ENCODE results near the gene COL12A1.

COL12A1 gene

DNA sequence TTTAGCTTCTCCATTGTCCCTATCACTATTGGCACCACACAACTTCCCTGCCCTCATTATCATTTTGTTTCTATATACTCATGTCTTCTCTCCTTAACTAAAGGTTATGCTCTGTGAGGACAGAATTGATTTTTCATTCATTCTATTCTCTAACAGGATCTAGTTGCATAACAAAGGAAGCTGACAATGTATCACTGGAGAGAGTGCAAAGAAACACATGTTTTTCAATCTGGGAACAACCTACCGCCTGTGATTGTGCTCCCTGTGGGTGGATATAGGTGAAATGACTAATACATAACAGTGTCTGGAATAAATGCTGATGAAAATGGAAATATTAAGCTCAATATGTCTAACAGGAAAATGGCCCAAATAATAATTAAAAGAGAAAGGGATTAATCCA, 56.6 kb downstream of the COL12A1 start:
- Histone ChIP-seq H3K4me1 (ENCODE audit: control insufficient read depth, insufficient read depth, low read depth, low read length) (no peaks in the 10 kb centered on the region), H3K18ac (ENCODE audit: low read depth in 1 of 2, low read length in 2 of 2) (no peak overlapping the region), H3K9ac (ENCODE audit: low read length) (no peak overlapping the region), H2AFZ (ENCODE audit: low read depth, low read length) (no peak overlapping the region), H3K9me3 (ENCODE audit: control insufficient read depth, low read length) (no peaks in the 10 kb centered on the region), H3K27ac (ENCODE audit: low read length, poor library complexity, severe bottlenecking) (no peak overlapping the region), H2AK5ac (ENCODE audit: low read length, severe bottlenecking) (no peak overlapping the region), H2BK5ac (ENCODE audit: low read depth, low read length, poor library complexity, severe bottlenecking) (no peak overlapping the region), H3K23ac (ENCODE audit: low read length in 2 of 2) (no peak overlapping the region), H3K4ac (ENCODE audit: low read depth in 1 of 2, low read length in 2 of 2) (no peak overlapping the region), H2BK15ac (ENCODE audit: low read depth, poor library complexity, severe bottlenecking) (no peak overlapping the region), H3K36me3 (ENCODE audit: control insufficient read depth in 1 of 2, insufficient read depth in 2 of 2, low read depth in 1 of 2, low read length in 2 of 2) (peaks cover 11 to 47% of the 10 kb centered on the region in 2 experiments), H3K79me1 (replicated peaks; ENCODE audit: low read length, poor library complexity, severe bottlenecking) (peaks cover 7% of the 10 kb centered on the region), H2BK12ac (ENCODE audit: low read length in 2 of 2) (no peak overlapping the region), H3K14ac (ENCODE audit: low read length in 2 of 2) (no peak overlapping the region), H3K27me3 (ENCODE audit: control insufficient read depth in 1 of 2, insufficient read depth in 1 of 2, low read length in 2 of 2) (no peaks in the 10 kb centered on the region), H3K4me2 (ENCODE audit: low read length, poor library complexity, severe bottlenecking) (no peak overlapping the region), H4K8ac (ENCODE audit: low read length) (no peak overlapping the region), H2BK120ac (ENCODE audit: low read depth, low read length) (no peak overlapping the region), H3K4me3 (ENCODE audit: insufficient read depth in 1 of 2, low read depth in 1 of 2, low read length in 2 of 2) (no peak overlapping the region), H4K91ac (ENCODE audit: low read length) (no peak overlapping the region)
- no peak for DNase-seq
- WGBS = 100% methylated on average over 1 of the region's 1 CpG

DNA sequence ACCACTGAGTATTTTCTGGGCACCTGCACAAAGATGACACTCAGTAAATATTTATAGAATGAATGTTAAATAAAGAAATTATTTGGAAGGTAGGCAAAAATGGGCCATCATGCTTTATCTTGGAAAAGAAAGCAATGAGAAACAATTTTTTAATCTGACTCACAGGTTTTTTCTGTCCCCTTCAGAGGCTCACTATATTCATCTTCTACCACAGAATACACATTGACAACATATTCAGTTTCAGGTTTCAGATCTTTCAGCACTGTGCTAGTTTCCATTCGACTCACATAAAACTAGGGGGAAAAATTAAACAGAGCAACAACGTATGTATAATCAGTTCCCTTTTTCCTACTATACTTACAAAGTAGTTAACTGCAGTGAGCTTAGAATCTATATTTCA, 58.3 kb downstream of the COL12A1 start:
- H2AK5ac ChIP-seq (ENCODE audit: low read length, severe bottlenecking) = no peak overlapping the region
- H2BK15ac ChIP-seq (ENCODE audit: low read depth, poor library complexity, severe bottlenecking) = no peak overlapping the region
- H4K91ac ChIP-seq (ENCODE audit: low read length) = no peak overlapping the region
- H3K4me1 ChIP-seq (ENCODE audit: control insufficient read depth, insufficient read depth, low read depth, low read length) = no peaks in the 10 kb centered on the region
- no peak overlapping the region for H3K4ac ChIP-seq (ENCODE audit: low read depth in 1 of 2, low read length in 2 of 2)
- H3K4me2 ChIP-seq (ENCODE audit: low read length, poor library complexity, severe bottlenecking) = no peak overlapping the region
- no peak overlapping the region for H2AFZ ChIP-seq (ENCODE audit: low read depth, low read length)
- no peak overlapping the region for H2BK120ac ChIP-seq (ENCODE audit: low read depth, low read length)
- no peak overlapping the region for H4K8ac ChIP-seq (ENCODE audit: low read length)
- no peak overlapping the region for H3K23ac ChIP-seq (ENCODE audit: low read length in 2 of 2)
- H3K18ac ChIP-seq (ENCODE audit: low read depth in 1 of 2, low read length in 2 of 2) = no peak overlapping the region
- no peak overlapping the region for H2BK12ac ChIP-seq (ENCODE audit: low read length in 2 of 2)
- no peak for DNase-seq
- 80% methylated on average over 1 of the region's 2 CpGs for WGBS
- H3K14ac ChIP-seq (ENCODE audit: low read length in 2 of 2) = no peak overlapping the region
- H3K36me3 ChIP-seq (ENCODE audit: control insufficient read depth in 1 of 2, insufficient read depth in 2 of 2, low read depth in 1 of 2, low read length in 2 of 2) = peaks cover 11 to 46% of the 10 kb centered on the region in 2 experiments
- no peaks in the 10 kb centered on the region for H3K27me3 ChIP-seq (ENCODE audit: control insufficient read depth in 1 of 2, insufficient read depth in 1 of 2, low read length in 2 of 2)
- no peak overlapping the region for H3K4me3 ChIP-seq (ENCODE audit: insufficient read depth in 1 of 2, low read depth in 1 of 2, low read length in 2 of 2)
- H3K9ac ChIP-seq (ENCODE audit: low read length) = no peak overlapping the region
- H3K9me3 ChIP-seq (ENCODE audit: control insufficient read depth, low read length) = no peaks in the 10 kb centered on the region
- H3K27ac ChIP-seq (ENCODE audit: low read length, poor library complexity, severe bottlenecking) = no peak overlapping the region
- H2BK5ac ChIP-seq (ENCODE audit: low read depth, low read length, poor library complexity, severe bottlenecking) = no peak overlapping the region
- H3K79me1 ChIP-seq (replicated peaks; ENCODE audit: low read length, poor library complexity, severe bottlenecking) = peaks cover 10% of the 10 kb centered on the region

DNA sequence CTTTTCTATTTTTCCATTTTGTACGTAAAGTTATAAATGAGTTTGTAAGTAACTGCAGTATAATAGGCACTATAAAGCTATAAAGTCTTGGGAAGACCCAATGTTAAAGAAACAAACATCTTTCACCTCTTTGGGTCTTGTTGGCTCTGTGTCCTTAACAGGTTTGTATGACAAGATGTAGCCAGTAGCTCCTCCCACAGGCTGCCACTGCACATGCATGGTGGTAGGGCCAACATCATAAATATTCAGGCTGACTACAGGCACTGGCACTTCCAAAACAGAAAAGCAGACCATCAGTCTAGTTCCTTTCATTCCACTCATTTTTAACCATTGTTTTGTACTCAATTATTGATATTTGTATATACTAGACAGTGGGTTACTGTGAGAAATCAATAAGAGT, 59.9 kb downstream of the COL12A1 start:
- no peak overlapping the region for H3K14ac ChIP-seq (ENCODE audit: low read length in 2 of 2)
- no peak overlapping the region for H4K8ac ChIP-seq (ENCODE audit: low read length)
- no peaks in the 10 kb centered on the region for H3K27me3 ChIP-seq (ENCODE audit: control insufficient read depth in 1 of 2, insufficient read depth in 1 of 2, low read length in 2 of 2)
- H2BK15ac ChIP-seq (ENCODE audit: low read depth, poor library complexity, severe bottlenecking) = no peak overlapping the region
- H3K36me3 ChIP-seq (ENCODE audit: control insufficient read depth in 1 of 2, insufficient read depth in 2 of 2, low read depth in 1 of 2, low read length in 2 of 2) = peaks cover 6 to 46% of the 10 kb centered on the region in 2 experiments
- H2AK5ac ChIP-seq (ENCODE audit: low read length, severe bottlenecking) = no peak overlapping the region
- H3K23ac ChIP-seq (ENCODE audit: low read length in 2 of 2) = no peak overlapping the region
- H3K4me1 ChIP-seq (ENCODE audit: control insufficient read depth, insufficient read depth, low read depth, low read length) = peaks cover 1% of the 10 kb centered on the region
- DNase-seq = no peak
- peaks cover 9% of the 10 kb centered on the region for H3K79me1 ChIP-seq (replicated peaks; ENCODE audit: low read length, poor library complexity, severe bottlenecking)
- no peaks in the 10 kb centered on the region for H3K9me3 ChIP-seq (ENCODE audit: control insufficient read depth, low read length)
- H3K4me2 ChIP-seq (ENCODE audit: low read length, poor library complexity, severe bottlenecking) = no peak overlapping the region
- H3K4ac ChIP-seq (ENCODE audit: low read depth in 1 of 2, low read length in 2 of 2) = no peak overlapping the region
- no peak overlapping the region for H3K27ac ChIP-seq (ENCODE audit: low read length, poor library complexity, severe bottlenecking)
- no peak overlapping the region for H3K4me3 ChIP-seq (ENCODE audit: insufficient read depth in 1 of 2, low read depth in 1 of 2, low read length in 2 of 2)
- H3K9ac ChIP-seq (ENCODE audit: low read length) = no peak overlapping the region
- H2BK12ac ChIP-seq (ENCODE audit: low read length in 2 of 2) = no peak overlapping the region
- no peak overlapping the region for H3K18ac ChIP-seq (ENCODE audit: low read depth in 1 of 2, low read length in 2 of 2)
- H2AFZ ChIP-seq (ENCODE audit: low read depth, low read length) = no peak overlapping the region
- H2BK120ac ChIP-seq (ENCODE audit: low read depth, low read length) = no peak overlapping the region
- no peak overlapping the region for H2BK5ac ChIP-seq (ENCODE audit: low read depth, low read length, poor library complexity, severe bottlenecking)
- no peak overlapping the region for H4K91ac ChIP-seq (ENCODE audit: low read length)
- no CpG with 5 or more reads among the region's 1 CpG for WGBS

DNA sequence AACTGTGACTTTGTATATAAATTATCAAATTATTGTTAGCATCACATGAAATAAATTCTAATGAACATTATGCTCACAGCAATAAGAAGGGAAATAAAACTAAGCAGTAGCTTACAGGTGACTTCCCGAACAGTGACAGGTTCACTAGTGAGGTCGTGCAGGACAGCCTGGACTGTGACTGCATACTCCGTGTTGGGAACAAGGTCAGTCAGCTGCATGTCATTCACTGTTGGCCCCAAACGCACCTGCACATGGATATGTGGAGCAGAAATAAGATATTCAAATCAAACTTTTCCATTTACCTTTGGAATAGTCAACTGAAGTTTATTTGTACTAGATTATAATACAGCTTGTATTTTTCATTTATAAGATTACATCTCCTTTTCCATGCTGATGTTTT, 60.6 kb downstream of the COL12A1 start:
- WGBS = 89% methylated on average over 2 of the region's 4 CpGs
- H3K4me2 ChIP-seq (ENCODE audit: low read length, poor library complexity, severe bottlenecking) = no peak overlapping the region
- no peak overlapping the region for H3K18ac ChIP-seq (ENCODE audit: low read depth in 1 of 2, low read length in 2 of 2)
- DNase-seq = no peak
- no peak overlapping the region for H2BK12ac ChIP-seq (ENCODE audit: low read length in 2 of 2)
- no peak overlapping the region for H3K4me3 ChIP-seq (ENCODE audit: insufficient read depth in 1 of 2, low read depth in 1 of 2, low read length in 2 of 2)
- no peaks in the 10 kb centered on the region for H3K27me3 ChIP-seq (ENCODE audit: control insufficient read depth in 1 of 2, insufficient read depth in 1 of 2, low read length in 2 of 2)
- H2BK5ac ChIP-seq (ENCODE audit: low read depth, low read length, poor library complexity, severe bottlenecking) = no peak overlapping the region
- H3K4me1 ChIP-seq (ENCODE audit: control insufficient read depth, insufficient read depth, low read depth, low read length) = peaks cover 1% of the 10 kb centered on the region
- H3K23ac ChIP-seq (ENCODE audit: low read length in 2 of 2) = no peak overlapping the region
- no peak overlapping the region for H3K4ac ChIP-seq (ENCODE audit: low read depth in 1 of 2, low read length in 2 of 2)
- no peak overlapping the region for H2AK5ac ChIP-seq (ENCODE audit: low read length, severe bottlenecking)
- H3K27ac ChIP-seq (ENCODE audit: low read length, poor library complexity, severe bottlenecking) = no peak overlapping the region
- H2AFZ ChIP-seq (ENCODE audit: low read depth, low read length) = no peak overlapping the region
- H2BK120ac ChIP-seq (ENCODE audit: low read depth, low read length) = no peak overlapping the region
- peaks cover 9 to 51% of the 10 kb centered on the region in 2 experiments for H3K36me3 ChIP-seq (ENCODE audit: control insufficient read depth in 1 of 2, insufficient read depth in 2 of 2, low read depth in 1 of 2, low read length in 2 of 2)
- H2BK15ac ChIP-seq (ENCODE audit: low read depth, poor library complexity, severe bottlenecking) = no peak overlapping the region
- H4K91ac ChIP-seq (ENCODE audit: low read length) = no peak overlapping the region
- peaks cover 9% of the 10 kb centered on the region for H3K79me1 ChIP-seq (replicated peaks; ENCODE audit: low read length, poor library complexity, severe bottlenecking)
- no peak overlapping the region for H4K8ac ChIP-seq (ENCODE audit: low read length)
- no peaks in the 10 kb centered on the region for H3K9me3 ChIP-seq (ENCODE audit: control insufficient read depth, low read length)
- no peak overlapping the region for H3K9ac ChIP-seq (ENCODE audit: low read length)
- no peak overlapping the region for H3K14ac ChIP-seq (ENCODE audit: low read length in 2 of 2)

Data from mesenchymal stem cell (in vitro differentiated cells and primary cell).